GM18499 (cell line): Measurements from ENCODE around the gene CD69.

Experiments
- ATAC-seq: cut with Tn5 transposase; IDR thresholded peaks from one replicate; pipeline ENCODE4 v1.9.1; 2021; ENCODE audit warnings: moderate number of reproducible peaks; ENCODE audit not compliant: insufficient read depth, unreplicated experiment

The CD69 gene

GRCh38 chr12:9760699-9761418 lies at the start of gene CD69:
Gene CD69, minus strand, starts transcription at chr12:9760901. Its CDS starts 81 bp downstream, at chr12:9760820.
- no peak for ATAC-seq

- ATAC-seq, result no peak
These were observed 49.2 kb upstream of the CD69 start for GRCh38 chr12:9809866-9810265.

- ATAC-seq, result no peak
These were observed 48.6 kb upstream of the CD69 start for GRCh38 chr12:9809338-9809737.

GRCh38 chr12:9808504-9808903 lies 47.8 kb upstream of the CD69 start:
- ATAC-seq, result no peak

GRCh38 chr12:9806714-9807113 lies 46.0 kb upstream of the CD69 start:
- ATAC-seq, result no peak

GRCh38 chr12:9805883-9806282 lies 45.2 kb upstream of the CD69 start:
- ATAC-seq, result no peak

- ATAC-seq, result no peak
These were observed 39.3 kb upstream of the CD69 start for GRCh38 chr12:9799961-9800360.

- peak; percentile 81 for ATAC-seq
These were observed 37.3 kb upstream of the CD69 start for GRCh38 chr12:9797722-9798619.

- no peak for ATAC-seq
These were observed 36.3 kb upstream of the CD69 start for GRCh38 chr12:9796971-9797370.

GRCh38 chr12:9796346-9796745 lies 35.6 kb upstream of the CD69 start:
- ATAC-seq, result no peak

- no peak for ATAC-seq
These were observed 35.2 kb upstream of the CD69 start for GRCh38 chr12:9795945-9796344.

GRCh38 chr12:9794484-9795093 lies 33.9 kb upstream of the CD69 start:
- ATAC-seq, result no peak

GRCh38 chr12:9793779-9794395 lies 33.2 kb upstream of the CD69 start:
- no peak for ATAC-seq

GRCh38 chr12:9792961-9793617 lies 32.4 kb upstream of the CD69 start:
- ATAC-seq, result no peak

- no peak for ATAC-seq
These were observed 31.6 kb upstream of the CD69 start for GRCh38 chr12:9792185-9792900.

- no peak for ATAC-seq
These were observed 26.3 kb upstream of the CD69 start for GRCh38 chr12:9786726-9787717.

GRCh38 chr12:9784816-9785215 lies 24.1 kb upstream of the CD69 start:
- ATAC-seq, result no peak

GRCh38 chr12:9784326-9784725 lies 23.6 kb upstream of the CD69 start:
- no peak for ATAC-seq
